ENCODE data around the gene IL13RA2. TPM values are rescaled to one million over a fixed set of nuclear protein-coding genes. Genes with fewer than 3 reads are reported as not detected.

Gene IL13RA2
- total RNA-seq: not detected

DNA sequence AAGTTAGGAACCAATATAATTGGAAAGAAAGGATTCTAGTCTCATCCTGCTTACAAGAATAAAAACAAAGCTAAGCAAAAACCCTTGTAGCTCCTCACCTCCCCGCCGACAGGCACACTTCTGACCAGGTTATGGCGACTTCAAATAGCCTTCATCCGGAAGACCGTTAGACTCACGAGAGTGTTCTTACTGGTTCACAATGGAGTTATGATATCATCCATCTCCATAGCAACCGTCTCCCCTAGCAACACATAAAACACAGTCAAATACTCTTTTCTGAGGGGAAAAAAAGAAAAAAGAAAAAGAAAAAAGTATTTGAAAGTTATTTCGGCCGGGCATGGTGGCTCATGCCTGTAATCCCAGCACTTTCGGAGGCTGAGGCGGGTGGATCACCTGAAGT, at the start of gene IL13RA2:
TSS of gene IL13RA2 (minus strand) at position 162 of the 400 bp plus-strand sequence. CDS start 347 bp downstream, outside the sequence.
- Mint-ChIP-seq H3K4me1 (ENCODE audit: low read depth) (no peaks in the 10 kb centered on the region), H3K9me3 (no peaks in the 10 kb centered on the region), H3K4me3 (no peak within 1 kb of the TSS), H3K36me3 (ENCODE audit: insufficient read depth in 2 of 2) (no peaks in the 10 kb centered on the region), H3K27me3 (ENCODE audit: low read depth) (peaks cover 25% of the 10 kb centered on the region), H3K27ac (no peak within 1 kb of the TSS)
- no peak for ATAC-seq (replicated peaks in 1 of 2)
- no peak for DNase-seq

DNA sequence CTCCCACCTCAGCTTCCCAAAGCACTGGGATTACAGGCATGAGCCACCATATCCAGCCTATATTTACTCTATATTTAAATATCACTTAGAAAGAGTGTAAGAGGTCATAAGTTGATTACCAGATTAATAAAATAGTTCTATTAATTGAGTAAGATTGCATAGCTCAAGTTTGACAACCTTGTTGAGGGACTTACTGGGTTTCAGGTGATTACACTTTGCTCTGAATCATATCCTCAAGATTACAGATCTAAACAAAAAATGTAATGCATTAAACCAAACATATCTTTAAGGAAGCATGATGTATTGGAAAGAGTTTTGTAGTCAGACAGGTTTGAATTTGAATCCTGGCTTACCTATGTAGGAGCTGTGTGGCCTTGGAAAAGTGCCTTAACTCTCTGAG, 47.9 kb upstream of the IL13RA2 start:
- H3K27me3 Mint-ChIP-seq (ENCODE audit: low read depth): peaks cover 18% of the 10 kb centered on the region
- ATAC-seq (replicated peaks in 1 of 2): no peak
- H3K4me3 Mint-ChIP-seq: no peak overlapping the region

DNA sequence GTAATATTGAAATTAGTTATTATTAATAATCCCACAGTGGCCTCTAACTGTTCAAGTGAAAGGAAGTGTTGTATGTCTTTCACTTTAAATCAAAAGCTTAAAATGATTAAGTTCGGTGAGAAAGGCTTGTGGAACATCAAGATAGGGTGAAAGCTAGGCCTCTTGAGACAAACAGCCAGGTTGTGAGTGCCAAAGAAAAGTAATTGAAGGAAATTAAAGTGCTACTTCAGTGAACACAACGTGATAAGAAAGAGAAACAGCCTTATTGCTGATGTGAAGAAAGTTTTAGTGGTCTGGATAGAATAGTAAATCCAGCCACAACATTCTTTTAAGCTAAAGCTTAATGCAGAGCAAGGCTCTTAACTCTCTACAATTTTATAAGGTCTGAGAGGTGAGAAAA, 42.6 kb upstream of the IL13RA2 start:
- DNase-seq: no peak
- Mint-ChIP-seq H3K36me3 (ENCODE audit: insufficient read depth in 2 of 2) (peaks cover 2% of the 10 kb centered on the region in 2 donors), H3K4me1 (ENCODE audit: low read depth) (no peaks in the 10 kb centered on the region), H3K27ac (no peak overlapping the region), H3K27me3 (ENCODE audit: low read depth) (peaks cover 19% of the 10 kb centered on the region), H3K9me3 (peaks cover 2 to 4% of the 10 kb centered on the region in 2 donors), H3K4me3 (no peak overlapping the region)
- ATAC-seq (replicated peaks in 1 of 2): no peak

More for the DNA sequence above, 47.9 kb upstream of the IL13RA2 start:
- Mint-ChIP-seq H3K4me1 (ENCODE audit: low read depth) (no peaks in the 10 kb centered on the region), H3K27ac (no peak overlapping the region), H3K9me3 (peaks cover under 1 to 2% of the 10 kb centered on the region in 2 donors), H3K36me3 (ENCODE audit: insufficient read depth in 2 of 2) (peaks cover 2 to 3% of the 10 kb centered on the region in 2 donors)
- no peak for DNase-seq

DNA sequence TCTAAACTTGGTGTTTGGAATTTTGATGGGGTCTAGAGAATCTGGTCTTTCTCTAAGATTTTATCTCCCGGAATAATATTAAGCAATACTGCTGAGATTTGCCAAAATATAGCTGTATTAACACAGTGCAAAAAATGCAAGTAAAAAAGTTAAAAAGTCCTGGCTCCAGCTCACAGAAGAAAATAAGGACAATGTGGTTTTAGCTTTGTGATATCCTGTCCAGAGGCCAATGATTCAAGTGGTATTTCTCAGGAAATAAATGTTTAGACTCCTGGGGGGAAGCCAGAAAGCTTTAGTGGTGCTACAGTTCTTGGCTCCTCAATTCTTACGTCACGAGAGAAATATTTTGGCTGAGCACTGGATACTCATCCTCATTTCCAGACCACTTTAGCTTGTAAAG, 40.9 kb upstream of the IL13RA2 start:
- H3K27ac Mint-ChIP-seq: no peak overlapping the region
- peaks cover 19% of the 10 kb centered on the region for H3K27me3 Mint-ChIP-seq (ENCODE audit: low read depth)
- DNase-seq (no peak), ATAC-seq (replicated peaks in 1 of 2) (no peak)
- H3K9me3 Mint-ChIP-seq: peaks cover 2 to 4% of the 10 kb centered on the region in 2 donors
- H3K4me1 Mint-ChIP-seq (ENCODE audit: low read depth): no peaks in the 10 kb centered on the region
- peaks cover 2% of the 10 kb centered on the region in 2 donors for H3K36me3 Mint-ChIP-seq (ENCODE audit: insufficient read depth in 2 of 2)
- H3K4me3 Mint-ChIP-seq: no peak overlapping the region

GRCh38 chrX:115054876-115055275, 37.5 kb upstream of the IL13RA2 start:
- Mint-ChIP-seq H3K36me3 (ENCODE audit: insufficient read depth in 2 of 2) (no peaks in the 10 kb centered on the region), H3K27ac (no peak overlapping the region), H3K4me1 (ENCODE audit: low read depth) (no peaks in the 10 kb centered on the region), H3K9me3 (peaks cover 2 to 5% of the 10 kb centered on the region in 2 donors), H3K27me3 (ENCODE audit: low read depth) (peaks cover 8% of the 10 kb centered on the region), H3K4me3 (no peak overlapping the region)
- no peak for DNase-seq
- no peak for ATAC-seq (replicated peaks in 1 of 2)

DNA sequence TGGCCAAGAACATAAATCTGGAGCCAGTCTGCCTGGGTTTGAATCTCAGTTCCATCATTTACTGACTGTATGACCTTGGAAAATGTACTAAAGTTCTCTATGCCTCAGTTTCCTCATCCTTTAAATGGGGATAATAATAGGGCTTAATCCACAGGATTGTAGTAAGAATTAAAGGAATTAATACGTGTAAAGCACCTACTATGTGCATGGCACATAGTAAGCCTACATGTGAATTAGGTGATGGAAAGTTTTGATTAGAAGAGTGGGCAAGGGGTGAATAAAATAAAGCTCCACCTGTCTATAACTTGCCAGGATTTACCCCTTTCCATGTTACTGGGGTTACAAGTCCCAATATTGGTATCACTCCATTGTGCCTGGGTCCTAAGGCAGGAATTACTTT, 35.8 kb upstream of the IL13RA2 start:
- no peak for DNase-seq
- H3K9me3 Mint-ChIP-seq: peaks cover 2 to 5% of the 10 kb centered on the region in 2 donors
- no peak overlapping the region for H3K27ac Mint-ChIP-seq
- no peaks in the 10 kb centered on the region for H3K36me3 Mint-ChIP-seq (ENCODE audit: insufficient read depth in 2 of 2)
- no peaks in the 10 kb centered on the region for H3K4me1 Mint-ChIP-seq (ENCODE audit: low read depth)
- no peak overlapping the region for H3K4me3 Mint-ChIP-seq
- H3K27me3 Mint-ChIP-seq (ENCODE audit: low read depth): peaks cover 11% of the 10 kb centered on the region
- ATAC-seq (replicated peaks in 1 of 2): no peak

GRCh38 chrX:115047715-115048114, 30.3 kb upstream of the IL13RA2 start:
- Mint-ChIP-seq H3K4me3 (no peak overlapping the region), H3K36me3 (ENCODE audit: insufficient read depth in 2 of 2) (no peaks in the 10 kb centered on the region), H3K9me3 (peaks cover 0 to 2% of the 10 kb centered on the region in 2 donors), H3K27me3 (ENCODE audit: low read depth) (peaks cover 18% of the 10 kb centered on the region), H3K27ac (no peak overlapping the region), H3K4me1 (ENCODE audit: low read depth) (no peaks in the 10 kb centered on the region)
- no peak for DNase-seq
- no peak for ATAC-seq (replicated peaks in 1 of 2)

DNA sequence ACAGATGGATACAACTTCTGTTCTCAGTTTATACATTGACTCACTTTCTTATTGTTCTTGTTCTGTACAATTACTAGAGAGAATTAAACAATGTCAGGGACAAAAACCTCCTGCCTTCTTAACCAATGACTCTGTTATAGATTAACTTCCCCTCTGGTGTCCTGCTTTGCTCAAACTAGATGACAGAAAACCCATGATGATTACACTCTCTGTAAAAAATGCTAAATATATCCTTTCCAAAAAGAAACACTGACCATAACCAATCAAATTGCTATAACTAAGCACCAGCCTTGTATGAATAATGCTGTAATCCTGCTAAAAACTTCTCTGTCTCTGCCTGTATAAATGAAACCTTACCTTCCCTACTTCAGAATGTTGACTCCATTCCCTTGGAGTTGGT, 29.8 kb upstream of the IL13RA2 start:
- Mint-ChIP-seq H3K4me3 (no peak overlapping the region), H3K27ac (no peak overlapping the region), H3K27me3 (ENCODE audit: low read depth) (peaks cover 18% of the 10 kb centered on the region), H3K9me3 (peaks cover 0 to 2% of the 10 kb centered on the region in 2 donors), H3K36me3 (ENCODE audit: insufficient read depth in 2 of 2) (no peaks in the 10 kb centered on the region), H3K4me1 (ENCODE audit: low read depth) (no peaks in the 10 kb centered on the region)
- ATAC-seq (replicated peaks in 1 of 2): no peak
- no peak for DNase-seq

- no peak for DNase-seq
- H3K36me3 Mint-ChIP-seq (ENCODE audit: insufficient read depth in 2 of 2): no peaks in the 10 kb centered on the region
- peaks cover 19% of the 10 kb centered on the region for H3K27me3 Mint-ChIP-seq (ENCODE audit: low read depth)
- no peak overlapping the region for H3K27ac Mint-ChIP-seq
- H3K9me3 Mint-ChIP-seq: no peaks in the 10 kb centered on the region
- no peak for ATAC-seq (replicated peaks in 1 of 2)
- no peak overlapping the region for H3K4me3 Mint-ChIP-seq
- H3K4me1 Mint-ChIP-seq (ENCODE audit: low read depth): no peaks in the 10 kb centered on the region
Measured at GRCh38 chrX:115040417-115040816, 23.0 kb upstream of the IL13RA2 start.

GRCh38 chrX:115038406-115038805, 21.0 kb upstream of the IL13RA2 start:
- H3K36me3 Mint-ChIP-seq (ENCODE audit: insufficient read depth in 2 of 2): no peaks in the 10 kb centered on the region
- ATAC-seq (replicated peaks in 1 of 2) (no peak), DNase-seq (no peak)
- no peaks in the 10 kb centered on the region for H3K9me3 Mint-ChIP-seq
- no peak overlapping the region for H3K27ac Mint-ChIP-seq
- H3K27me3 Mint-ChIP-seq (ENCODE audit: low read depth): peaks cover 19% of the 10 kb centered on the region
- H3K4me3 Mint-ChIP-seq: no peak overlapping the region
- no peaks in the 10 kb centered on the region for H3K4me1 Mint-ChIP-seq (ENCODE audit: low read depth)

- ATAC-seq (replicated peaks in 1 of 2): no peak
- Mint-ChIP-seq H3K27ac (no peak overlapping the region), H3K4me3 (no peak overlapping the region), H3K27me3 (ENCODE audit: low read depth) (peaks cover 19% of the 10 kb centered on the region), H3K36me3 (ENCODE audit: insufficient read depth in 2 of 2) (no peaks in the 10 kb centered on the region), H3K4me1 (ENCODE audit: low read depth) (no peaks in the 10 kb centered on the region), H3K9me3 (peaks cover 0 to 2% of the 10 kb centered on the region in 2 donors)
- DNase-seq: no peak
Measured at GRCh38 chrX:115036029-115036428, 18.6 kb upstream of the IL13RA2 start.

DNA sequence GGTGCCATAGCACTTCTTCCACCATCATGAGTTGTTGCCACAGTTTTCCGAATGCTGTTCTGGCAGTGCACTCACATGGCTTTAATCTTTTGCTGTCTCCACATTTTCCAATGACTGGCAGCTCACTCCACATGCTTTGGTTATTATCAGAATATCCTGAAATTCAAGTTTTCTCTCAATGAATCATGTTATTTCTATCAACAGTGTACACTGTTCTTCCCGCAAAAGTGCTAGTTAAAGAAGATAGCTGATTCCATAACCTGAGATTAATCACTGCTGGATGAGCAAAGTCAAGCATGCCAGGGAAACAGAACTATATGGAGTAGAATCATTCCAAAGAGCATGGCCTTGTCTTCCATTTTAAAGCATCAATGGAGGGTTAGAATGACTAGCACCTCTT, 14.6 kb upstream of the IL13RA2 start:
- Mint-ChIP-seq H3K36me3 (ENCODE audit: insufficient read depth in 2 of 2) (no peaks in the 10 kb centered on the region), H3K27ac (no peak overlapping the region), H3K4me1 (ENCODE audit: low read depth) (no peaks in the 10 kb centered on the region), H3K4me3 (no peak overlapping the region), H3K27me3 (ENCODE audit: low read depth) (peaks cover 12% of the 10 kb centered on the region), H3K9me3 (peaks cover 0 to 2% of the 10 kb centered on the region in 2 donors)
- ATAC-seq (replicated peaks in 1 of 2) (no peak), DNase-seq (no peak)

GRCh38 chrX:115030625-115031024, 13.2 kb upstream of the IL13RA2 start:
- no peaks in the 10 kb centered on the region for H3K36me3 Mint-ChIP-seq (ENCODE audit: insufficient read depth in 2 of 2)
- no peaks in the 10 kb centered on the region for H3K4me1 Mint-ChIP-seq (ENCODE audit: low read depth)
- no peak overlapping the region for H3K4me3 Mint-ChIP-seq
- H3K27me3 Mint-ChIP-seq (ENCODE audit: low read depth): peaks cover 12% of the 10 kb centered on the region
- H3K27ac Mint-ChIP-seq: no peak overlapping the region
- ATAC-seq (replicated peaks in 1 of 2) (no peak), DNase-seq (no peak)
- peaks cover 0 to 2% of the 10 kb centered on the region in 2 donors for H3K9me3 Mint-ChIP-seq

DNA sequence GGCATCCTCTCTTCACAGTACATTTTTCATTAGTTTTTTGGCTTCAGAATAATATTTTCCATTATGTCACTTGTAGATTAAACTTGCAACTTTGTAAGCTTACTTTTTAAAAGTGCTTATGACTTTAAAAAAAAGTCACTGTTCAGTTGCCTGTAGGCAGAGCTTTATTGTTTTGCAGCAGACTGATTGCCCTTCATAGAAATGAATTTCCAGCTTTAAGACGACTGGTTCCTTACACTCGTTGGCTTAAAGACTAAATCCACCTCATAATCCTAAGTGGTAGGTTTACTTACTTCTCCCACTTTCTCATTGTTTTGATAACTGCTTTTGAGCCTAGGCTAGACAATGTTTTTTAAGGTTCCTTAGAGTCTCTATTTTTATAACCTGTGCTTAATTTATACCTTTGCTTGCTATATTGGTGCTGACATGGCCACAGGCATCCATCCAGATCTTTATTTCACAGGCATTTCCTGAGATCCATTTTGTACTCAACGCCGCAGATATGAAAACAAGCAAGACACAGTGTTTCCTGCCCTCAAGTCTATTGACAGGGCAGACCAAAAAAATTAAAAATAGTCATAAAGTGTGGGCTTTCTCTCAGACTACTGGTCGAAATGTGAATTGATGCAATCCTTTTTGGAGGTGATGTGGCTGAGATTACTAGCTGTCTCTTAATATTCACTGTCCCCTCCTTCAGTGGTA, 12.6 kb upstream of the IL13RA2 start:
- H3K27ac Mint-ChIP-seq: no peak overlapping the region
- H3K4me3 Mint-ChIP-seq: no peak overlapping the region
- peaks cover 0 to 2% of the 10 kb centered on the region in 2 donors for H3K9me3 Mint-ChIP-seq

More for the DNA sequence above, 12.6 kb upstream of the IL13RA2 start:
- Mint-ChIP-seq H3K36me3 (ENCODE audit: insufficient read depth in 2 of 2) (no peaks in the 10 kb centered on the region), H3K27me3 (ENCODE audit: low read depth) (peaks cover 12% of the 10 kb centered on the region), H3K4me1 (ENCODE audit: low read depth) (no peaks in the 10 kb centered on the region)
- ATAC-seq (replicated peaks in 1 of 2) (no peak), DNase-seq (no peak)
